Skeletal muscle cell (primary cell): ENCODE results near the gene PCBP4.
A peak's percentile ranks its signal among the peaks of the same experiment; 100 is the strongest.

ENCODE experiments used
- DNase-seq: peaks from one replicate; pipeline ENCODE4 v3.0.0-alpha.2; 2010; ENCODE audit warnings: low read depth
- H3K4me3 ChIP-seq: 2 replicates; pipeline ENCODE4 v1.5.1; 2011; ENCODE audit warnings: low read depth, mild to moderate bottlenecking, control low read depth, low read length, moderate library complexity

The PCBP4 gene

DNA sequence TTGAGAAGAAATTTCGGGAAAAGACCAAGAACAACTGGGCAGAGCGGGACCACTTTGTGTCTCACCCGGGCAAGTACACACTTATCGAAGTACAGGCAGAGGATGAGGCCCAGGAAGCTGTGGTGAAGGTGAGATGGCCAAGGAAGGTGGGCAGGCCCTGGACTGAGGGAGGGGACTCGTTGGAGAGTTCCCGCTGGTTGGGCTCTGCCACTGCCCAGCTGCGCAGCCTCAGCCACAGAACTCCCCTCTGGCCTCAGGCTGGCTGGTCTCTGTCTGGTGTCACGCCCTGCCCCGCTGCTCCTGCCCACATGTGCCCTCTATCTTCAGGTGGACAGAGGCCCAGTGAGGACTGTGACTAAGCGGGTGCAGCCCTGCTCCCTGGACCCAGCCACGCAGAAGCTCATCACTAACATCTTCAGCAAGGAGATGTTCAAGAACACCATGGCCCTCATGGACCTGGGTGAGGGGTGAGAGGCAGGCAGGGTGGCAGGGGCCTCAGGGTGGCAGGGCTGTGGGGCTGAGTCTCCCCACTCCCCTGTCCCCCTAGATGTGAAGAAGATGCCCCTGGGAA lies 22.7 kb downstream of the PCBP4 start:
- no peak overlapping the region for H3K4me3 ChIP-seq
- no peak for DNase-seq

DNA sequence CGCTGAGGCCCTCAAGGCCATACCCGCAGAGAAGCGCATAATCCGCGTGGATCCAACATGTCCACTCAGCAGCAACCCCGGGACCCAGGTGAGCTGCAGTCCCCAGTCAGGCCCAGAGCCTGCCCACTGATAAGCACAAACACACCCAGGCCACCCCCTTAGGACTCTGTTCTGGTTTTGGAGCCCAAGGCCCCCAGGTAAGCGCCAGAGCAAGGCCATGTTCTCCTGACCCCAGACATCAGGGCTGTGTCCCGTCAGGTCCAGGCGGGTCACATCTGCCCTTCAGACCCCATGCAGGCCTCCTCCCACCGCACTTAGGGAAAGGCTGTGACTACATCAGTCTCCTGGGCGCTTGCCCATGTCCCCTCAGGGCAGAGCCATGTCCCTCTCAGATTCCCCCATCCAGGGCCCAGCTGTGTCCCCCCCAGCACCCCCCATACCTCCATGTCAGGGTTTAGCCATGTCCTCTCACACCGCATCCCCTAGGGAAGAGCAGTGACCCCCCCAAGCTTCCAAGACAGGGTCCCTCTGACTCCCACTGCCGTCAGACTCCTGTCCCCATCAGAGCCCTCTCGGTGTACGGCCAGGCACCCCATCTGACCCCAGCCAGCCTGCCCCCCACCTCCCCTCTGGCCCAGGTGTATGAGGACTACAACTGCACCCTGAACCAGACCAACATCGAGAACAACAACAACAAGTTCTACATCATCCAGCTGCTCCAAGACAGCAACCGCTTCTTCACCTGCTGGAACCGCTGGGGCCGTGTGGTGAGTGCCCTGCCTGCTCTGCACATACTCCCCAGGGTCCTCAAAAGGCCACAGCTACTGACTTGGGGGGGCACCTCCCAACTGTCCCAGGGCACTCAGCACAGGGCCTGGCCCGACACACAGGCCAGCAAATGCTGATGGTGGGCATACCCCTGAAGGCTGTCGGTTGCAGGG lies 23.5 kb downstream of the PCBP4 start:
- H3K4me3 ChIP-seq, result no peak overlapping the region
- no peak for DNase-seq

DNA sequence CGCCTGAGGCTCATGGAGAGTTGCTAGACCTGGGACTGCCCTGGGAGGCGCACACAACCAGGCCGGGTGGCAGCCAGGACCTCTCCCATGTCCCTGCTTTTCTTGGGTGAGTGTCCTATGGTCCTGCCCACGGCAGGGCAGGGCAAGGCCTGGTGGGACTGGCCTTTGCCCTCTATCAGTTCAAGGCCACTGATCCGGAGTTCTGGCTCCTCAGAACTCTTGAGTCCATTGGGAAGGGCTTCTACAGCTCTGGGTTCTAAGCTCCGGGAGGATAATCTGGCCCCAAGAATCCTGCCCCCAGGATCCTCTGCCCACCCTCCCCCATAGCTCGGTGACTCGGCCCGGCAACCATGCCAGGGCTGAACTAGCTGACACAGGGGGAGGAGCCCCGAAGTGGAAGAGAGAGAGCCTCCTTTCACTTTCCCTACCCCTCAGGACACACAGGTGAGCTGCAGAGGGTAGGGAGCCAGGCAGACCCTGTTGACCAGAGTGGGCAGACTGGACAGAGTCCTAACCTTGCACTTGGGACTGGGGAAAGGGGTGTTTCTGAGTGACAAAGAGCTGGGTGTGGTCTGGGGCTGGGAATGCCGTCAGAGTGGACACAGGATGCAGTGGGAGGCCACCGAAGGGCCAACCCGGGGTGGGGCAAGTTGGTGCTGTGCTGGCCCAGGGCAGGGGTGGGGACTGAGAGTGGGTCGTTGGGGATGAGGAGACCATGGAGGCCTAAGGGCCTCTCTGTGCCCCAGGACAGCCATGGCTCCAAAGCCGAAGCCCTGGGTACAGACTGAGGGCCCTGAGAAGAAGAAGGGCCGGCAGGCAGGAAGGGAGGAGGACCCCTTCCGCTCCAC lies 24.4 kb downstream of the PCBP4 start:
- no peak for DNase-seq
- H3K4me3 ChIP-seq, result peak overlapping the region; percentile 45

DNA sequence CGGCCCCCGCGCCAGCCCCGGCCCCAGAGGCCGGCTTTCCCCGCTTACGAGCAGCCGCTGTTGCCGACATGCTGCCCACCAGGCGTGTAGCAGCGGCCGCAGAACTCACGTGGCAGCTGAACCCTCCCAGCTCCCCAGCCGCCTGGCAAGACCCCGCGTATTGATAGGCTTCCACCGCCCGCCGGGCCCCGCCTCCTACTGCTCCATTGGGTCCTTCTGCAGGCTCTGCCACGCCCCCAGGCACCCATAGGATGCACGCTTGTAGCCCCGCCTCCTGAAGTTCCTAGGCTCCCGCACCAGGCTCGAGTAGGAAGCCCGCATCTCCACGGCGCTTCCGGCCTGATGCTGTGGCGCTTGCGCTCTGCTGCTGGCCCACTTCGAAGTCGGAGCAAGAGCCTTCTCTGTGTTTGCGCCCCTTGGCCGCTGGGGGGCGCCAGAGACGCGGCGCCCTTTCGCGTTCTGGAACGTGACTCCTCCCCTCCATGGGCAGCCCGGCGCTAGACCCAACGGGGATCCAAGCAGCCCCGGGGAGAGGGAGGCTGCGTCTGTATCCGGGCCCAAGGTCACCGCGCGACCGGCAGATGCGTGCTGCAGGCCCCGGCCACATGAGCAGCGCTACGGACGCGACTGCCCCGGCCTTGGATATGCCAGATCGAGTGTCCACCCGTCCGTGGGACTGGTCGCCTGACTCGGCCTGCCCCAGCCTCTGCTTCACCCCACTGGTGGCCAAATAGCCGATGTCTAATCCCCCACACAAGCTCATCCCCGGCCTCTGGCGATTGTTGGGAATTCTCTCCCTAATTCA lies 25.3 kb downstream of the PCBP4 start, which contains the start of the genes PARP3 and RRP9:
Gene PARP3, plus strand, starts transcription at position 566 of the 805 bp plus-strand sequence. CDS start 993 bp downstream, outside the sequence.
Gene RRP9, minus strand, starts transcription at position 107 of the 805 bp plus-strand sequence. Its CDS starts 37 bp downstream, at position 70.
- DNase-seq, result peak; percentile 100
- H3K4me3 ChIP-seq, result peak within 1 kb of the TSS; percentile 97

DNA sequence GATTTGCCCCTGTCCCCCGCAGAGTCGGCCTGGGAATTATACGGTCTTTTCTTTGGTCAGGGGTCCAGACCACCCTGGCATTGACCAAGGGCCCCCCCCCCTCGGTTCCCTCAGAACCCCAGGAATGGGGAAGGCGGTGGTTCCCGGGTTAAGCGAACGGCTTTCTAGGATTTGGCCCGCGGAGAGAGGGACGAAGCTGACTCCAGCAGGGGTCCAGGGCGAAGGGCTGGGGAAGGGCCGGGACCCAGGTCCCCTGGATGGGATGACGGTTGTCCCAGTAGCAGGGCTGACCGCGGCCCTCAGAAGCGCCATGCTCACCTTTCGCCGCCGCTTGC lies 25.8 kb downstream of the PCBP4 start:
- peak overlapping the region; percentile 97 for H3K4me3 ChIP-seq
- no peak for DNase-seq

DNA sequence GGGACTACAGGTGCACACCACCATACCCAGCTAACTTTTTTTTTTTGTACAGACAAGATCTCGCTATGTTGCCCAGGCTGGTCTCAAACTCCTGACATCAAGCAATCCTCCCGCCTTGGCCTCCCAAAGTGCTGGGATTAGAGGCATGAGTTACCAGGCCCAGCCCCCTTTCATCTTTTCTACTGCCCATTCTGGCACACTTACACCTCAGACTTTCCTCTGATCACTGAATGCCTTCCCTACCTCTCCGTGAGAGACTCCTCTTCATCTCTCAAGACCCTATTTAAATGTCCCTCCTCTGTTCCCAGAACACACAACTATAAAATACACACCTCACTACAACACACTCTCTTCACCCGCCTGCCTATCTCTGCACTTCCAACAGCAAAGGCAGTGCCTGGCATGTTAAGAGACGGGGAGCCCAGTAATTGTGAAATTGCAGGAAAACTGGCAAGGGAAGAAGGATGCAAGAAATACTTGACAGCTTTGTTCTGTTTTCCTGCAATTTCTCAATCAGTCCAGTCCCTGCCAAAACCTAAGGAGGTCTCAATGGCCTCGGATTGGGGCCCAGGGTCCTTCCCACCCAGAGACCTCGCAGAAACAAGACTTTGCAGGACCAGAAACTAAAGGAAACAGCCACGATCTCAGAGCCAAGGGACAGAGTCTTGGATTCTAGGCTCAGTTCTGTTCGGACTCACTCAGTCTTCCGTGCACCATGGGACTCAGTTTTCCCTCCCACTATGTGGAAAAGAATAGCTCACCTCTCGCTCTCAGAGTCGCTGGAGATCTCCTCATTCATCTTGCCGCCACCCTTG lies 26.4 kb downstream of the PCBP4 start:
- no peak for DNase-seq
- peak overlapping the region; percentile 97 for H3K4me3 ChIP-seq

DNA sequence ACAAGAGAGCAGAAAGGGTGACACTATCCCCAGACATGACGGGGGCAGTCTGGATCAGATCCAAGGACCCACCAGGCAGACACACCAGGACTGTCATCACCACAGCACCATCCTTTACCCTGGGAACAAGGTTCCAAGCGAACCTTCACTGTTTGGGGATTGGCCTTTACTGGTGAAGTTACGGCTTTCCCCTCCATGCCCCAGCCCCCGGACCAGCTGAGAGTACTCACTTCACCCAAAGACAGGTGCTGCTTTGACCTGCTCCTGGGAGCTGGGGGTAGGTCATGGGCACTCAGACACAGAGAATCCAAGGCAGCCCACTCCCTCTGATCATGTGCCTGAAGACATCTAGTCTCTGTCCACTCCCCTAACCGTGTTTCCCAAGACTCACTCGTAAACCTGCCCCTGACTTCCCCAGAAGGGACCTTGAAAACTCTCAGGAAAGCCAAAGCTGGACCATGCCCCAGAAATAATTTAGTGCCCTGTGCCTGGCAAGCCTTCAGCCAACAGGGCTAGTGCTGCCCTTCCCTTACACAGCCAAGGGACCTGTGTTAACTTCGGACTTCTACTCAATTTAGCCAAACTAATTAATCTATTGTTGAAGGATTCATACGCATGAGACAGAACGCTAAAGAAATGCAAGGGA lies 28.4 kb downstream of the PCBP4 start:
- no peak overlapping the region for H3K4me3 ChIP-seq
- DNase-seq, result no peak

DNA sequence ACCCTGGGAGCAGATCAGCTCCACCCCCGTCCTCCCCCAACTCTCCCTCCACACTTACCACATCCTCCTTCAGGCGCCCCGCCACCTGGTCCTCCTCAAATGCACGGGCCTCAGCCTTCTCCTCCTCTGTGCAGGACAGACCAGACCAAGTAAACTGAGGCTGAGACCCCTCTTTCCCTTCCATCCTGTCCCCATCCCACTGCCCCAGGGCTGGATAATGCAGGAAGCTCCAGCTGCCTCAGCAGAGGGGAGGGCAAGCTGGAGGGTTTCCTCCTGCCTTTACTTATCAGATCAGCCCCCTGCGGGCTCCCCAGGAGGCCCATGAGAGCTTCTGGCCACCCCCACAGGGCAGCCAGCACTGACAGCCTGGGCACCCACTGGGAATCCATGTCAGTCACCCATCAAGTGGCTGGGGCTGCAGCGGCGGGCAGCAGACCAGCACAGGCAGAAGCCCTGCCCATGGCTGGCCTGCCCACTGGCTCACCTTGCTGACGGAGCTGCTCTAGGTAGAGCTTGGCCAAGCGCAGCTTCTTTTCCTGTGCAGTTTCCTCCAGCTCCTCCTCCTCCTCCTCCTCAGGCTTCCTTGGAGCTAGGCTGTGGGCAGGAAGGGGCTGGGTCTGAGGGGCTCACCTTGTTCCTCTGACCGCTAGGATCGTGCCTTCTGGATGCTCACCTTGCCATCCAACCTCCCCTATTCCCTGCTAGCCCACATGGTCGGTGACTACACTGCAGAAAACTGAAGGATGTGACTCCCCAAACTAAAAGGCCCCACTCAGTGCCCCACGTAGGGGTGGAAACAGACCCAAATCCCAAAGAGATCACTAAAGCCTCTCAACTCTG lies 29.4 kb downstream of the PCBP4 start:
- no peak for DNase-seq
- H3K4me3 ChIP-seq, result no peak overlapping the region

DNA sequence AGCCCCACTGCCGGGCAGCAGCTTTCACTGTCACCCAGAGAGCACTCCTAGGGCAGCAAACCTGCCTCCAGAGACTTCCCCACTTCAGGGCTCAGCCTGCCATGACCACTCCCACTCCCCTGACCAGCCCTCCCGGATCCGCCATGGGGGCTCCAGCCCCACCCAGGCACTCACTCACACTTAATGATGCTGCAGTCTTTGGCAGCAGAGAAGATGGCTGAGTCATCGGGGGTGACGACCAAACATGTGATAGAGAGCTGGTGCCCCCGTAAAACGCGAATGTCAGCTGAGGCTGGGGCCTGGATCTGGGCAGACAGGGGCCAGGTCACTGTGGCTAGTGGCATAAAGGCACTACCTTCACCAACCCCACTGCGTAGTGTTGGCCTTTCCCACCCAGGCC lies 30.2 kb downstream of the PCBP4 start:
- no peak overlapping the region for H3K4me3 ChIP-seq

DNA sequence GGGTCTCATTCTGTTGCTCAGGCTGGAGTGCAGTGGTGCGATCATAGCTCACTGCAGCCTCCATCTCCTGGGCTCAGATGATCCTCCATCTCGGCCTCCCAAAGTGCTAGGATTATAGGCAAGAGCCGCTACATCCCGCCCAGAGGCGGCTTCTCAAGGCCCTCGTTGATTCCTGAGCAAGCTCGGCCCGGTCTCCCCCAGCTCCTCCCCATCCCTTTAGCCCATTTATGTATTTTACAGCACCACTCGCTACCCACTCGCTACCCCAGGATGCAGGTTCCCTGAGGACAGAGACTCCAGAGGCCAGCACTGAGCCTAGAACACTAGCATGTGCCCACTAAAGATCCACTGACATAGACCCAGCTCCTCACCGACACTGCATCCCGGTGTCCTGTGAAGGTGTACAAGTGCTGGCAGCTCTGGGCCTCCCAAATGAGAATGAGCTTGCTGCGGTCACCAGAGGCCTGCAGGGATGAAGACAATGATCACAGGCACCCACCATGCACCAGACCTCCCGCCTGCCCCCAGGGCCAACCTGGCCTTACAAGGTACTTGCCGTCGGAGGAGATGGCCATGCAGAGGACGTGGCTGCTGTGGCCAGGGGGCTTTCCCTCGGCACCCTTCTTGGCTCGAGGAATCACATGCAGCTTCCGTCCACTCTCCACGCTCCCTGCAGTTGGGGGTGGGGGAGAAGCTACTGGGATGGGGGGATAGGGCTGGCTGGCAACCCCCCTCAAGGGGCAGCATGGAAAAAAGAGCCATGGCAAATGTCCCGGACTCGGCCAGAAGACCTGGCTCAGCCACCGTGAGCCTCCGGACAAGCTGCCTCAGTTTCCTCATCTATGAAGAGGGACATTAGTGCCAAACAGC lies 31.1 kb downstream of the PCBP4 start:
- DNase-seq, result no peak
- H3K4me3 ChIP-seq, result no peak overlapping the region

More for the DNA sequence above, 30.2 kb downstream of the PCBP4 start:
- DNase-seq, result no peak

DNA sequence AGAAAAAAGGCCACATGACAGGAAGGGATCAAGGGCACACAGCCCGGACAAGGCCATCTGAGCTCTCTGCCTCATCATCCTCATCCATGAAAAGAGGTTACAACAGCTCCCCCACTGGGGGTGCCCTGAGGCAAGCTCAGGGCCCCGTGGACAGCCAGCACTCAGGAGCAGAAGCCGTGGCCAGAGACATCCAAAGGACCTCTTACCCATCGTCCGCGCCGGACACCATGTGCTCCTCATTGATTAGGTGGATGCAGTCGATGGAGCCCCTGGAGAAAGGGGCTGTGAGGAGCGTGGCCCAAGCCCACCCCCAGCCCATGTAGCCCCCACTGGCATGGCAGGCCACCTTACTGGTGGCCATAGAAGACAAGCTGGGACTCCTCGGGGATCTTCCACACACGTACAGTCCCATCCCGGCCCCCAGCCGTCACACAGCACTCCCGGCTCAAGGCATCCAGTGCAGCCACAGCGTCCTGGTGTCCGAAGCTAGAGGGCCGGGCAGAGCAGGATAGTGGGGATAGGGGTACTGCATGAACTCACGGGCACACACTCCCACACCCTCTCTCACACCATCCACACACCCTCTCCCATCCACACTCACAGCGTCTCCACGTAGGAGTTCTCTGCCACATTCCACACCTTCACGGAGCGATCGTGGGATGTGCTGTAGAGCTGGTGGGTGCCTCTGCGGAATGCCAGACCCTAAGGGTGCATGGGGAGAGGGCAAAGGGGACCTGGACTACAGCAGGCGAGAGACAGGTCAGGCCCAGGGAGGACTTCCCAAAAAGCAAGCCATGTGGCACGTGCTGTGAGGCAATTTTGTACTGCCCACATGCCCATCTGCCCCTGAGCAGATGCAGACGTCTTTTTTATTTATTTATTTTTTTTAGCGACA lies 32.0 kb downstream of the PCBP4 start:
- H3K4me3 ChIP-seq, result no peak overlapping the region
- no peak for DNase-seq

DNA sequence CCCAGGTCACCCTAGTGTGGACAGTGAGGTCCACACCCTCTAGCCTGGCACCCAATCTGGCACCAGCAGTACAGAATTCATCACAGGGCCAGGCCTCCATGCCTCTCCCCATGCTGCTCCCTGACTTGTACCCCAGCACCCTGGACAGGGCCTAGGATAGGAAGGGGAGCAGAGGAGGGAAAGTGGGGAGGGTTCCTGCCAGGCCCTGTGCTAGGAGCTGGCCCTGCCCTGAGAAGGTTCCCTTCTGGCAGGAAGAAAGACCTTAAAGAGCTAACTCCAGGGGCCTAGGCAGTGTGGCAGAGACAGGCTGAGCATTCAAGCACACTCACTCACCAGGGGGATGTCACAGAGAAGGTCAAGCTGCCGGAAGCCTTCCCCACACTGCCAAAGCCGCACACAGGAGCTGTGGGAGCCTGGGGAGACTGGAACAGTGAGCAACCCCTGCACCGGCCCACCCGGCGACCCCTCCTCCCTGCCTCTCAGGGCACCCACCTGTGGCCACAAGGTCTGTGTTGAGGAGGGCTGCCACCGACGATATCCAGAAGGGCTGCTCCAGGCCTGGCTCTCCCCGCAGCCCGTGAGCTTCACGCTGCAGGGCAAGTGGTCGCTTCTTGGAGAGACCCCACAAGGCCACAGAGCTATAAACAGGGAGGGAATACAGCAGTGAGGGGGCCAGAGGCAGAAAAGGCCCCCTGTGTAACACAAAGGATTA lies 33.0 kb downstream of the PCBP4 start:
- H3K4me3 ChIP-seq, result no peak overlapping the region
- DNase-seq, result no peak

DNA sequence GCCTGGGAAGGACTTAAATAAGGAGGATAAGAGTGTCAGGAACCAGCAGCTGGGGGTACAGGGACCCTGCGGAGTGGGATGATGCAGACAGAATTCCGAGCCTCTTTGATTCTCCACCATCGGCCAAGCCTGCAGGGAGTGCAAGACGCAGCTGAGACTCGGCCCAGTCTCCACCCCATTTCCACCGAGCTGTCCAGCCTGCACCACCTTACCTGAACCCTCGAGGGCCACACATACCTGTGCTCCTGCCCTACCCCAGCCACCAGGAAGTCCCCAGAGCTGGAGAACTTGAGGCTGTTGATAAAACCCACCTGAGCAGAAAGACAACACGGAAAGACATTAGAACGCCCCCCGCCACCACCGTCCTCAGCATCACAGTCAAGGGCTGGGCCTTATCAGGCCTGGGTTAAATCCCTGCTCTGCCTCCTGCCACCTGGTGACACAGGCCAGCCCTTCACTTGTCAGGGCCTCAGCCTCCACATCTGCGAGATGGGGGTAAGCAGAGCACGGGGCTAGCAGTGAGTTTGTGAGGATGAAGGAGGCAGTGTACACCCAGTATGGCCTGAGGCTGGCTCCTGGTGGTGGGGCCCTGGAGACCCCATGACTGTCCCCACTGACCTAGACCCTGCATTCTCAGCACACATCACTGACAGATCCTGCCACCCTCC lies 33.6 kb downstream of the PCBP4 start:
- no peak for DNase-seq
- no peak overlapping the region for H3K4me3 ChIP-seq
